Sigmoid colon (tissue), 7 donors: ENCODE measurements around the gene SLC39A11. TPM values are rescaled to one million over a fixed set of nuclear protein-coding genes. Genes with fewer than 3 reads are reported as not detected.
"Not testable (repeated sequence)": the region's sequence is repeated elsewhere in the genome, so short reads cannot be mapped to it uniquely, and the experiment has no call there.

ENCODE experiments used
- DNase-seq: peaks from one replicate; pipeline ENCODE4 v3.0.0-alpha.2; 2019
- H3K27ac ChIP-seq, 4 donors: fragments of 200-600 bp; sonication (generic); one replicate each; pipeline ENCODE4 v1.5.1; 2016 to 2019; ENCODE audit warnings: mild to moderate bottlenecking in 1 of 4
- H3K27me3 ChIP-seq, 3 donors: fragments of 200-600 bp; sonication (generic); one replicate each; pipeline ENCODE4 v1.5.1; 2019; ENCODE audit warnings: mild to moderate bottlenecking in 1 of 3
- H3K36me3 ChIP-seq, 4 donors: fragments of 200-600 bp; sonication (generic); one replicate each; pipeline ENCODE4 v1.5.1; 2016 to 2019
- H3K4me1 ChIP-seq, 4 donors: fragments of 200-600 bp; sonication (generic); one replicate each; pipeline ENCODE4 v1.5.1; 2017 to 2019
- H3K4me3 ChIP-seq, 4 donors: fragments of 200-600 bp; sonication (generic); one replicate each; pipeline ENCODE4 v1.5.1; 2017 to 2019; ENCODE audit warnings: mild to moderate bottlenecking in 2 of 4, moderate library complexity in 1 of 4
- H3K9me3 ChIP-seq, 4 donors: fragments of 200-600 bp in 3 of 4; sonication (generic) in 3 of 4; one replicate each; pipeline versions ENCODE4 v1.5.1 to v1.6.1; 2013 to 2019
- CTCF ChIP-seq, 4 experiments: fragments of 450-650 bp in 3 of 4; fragments of 200-600 bp in 1 of 4; IDR thresholded peaks; one replicate each; pipeline ENCODE4 v1.5.1; 2016 to 2019; ENCODE audit warnings: antibody characterized with exemption in 4 of 4, mild to moderate bottlenecking in 3 of 4, moderate library complexity in 2 of 4
- EP300 ChIP-seq, 4 donors: sonication (generic); formaldehyde crosslinking; IDR thresholded peaks; one replicate each; pipeline ENCODE4 v1.6.1; 2017; ENCODE audit warnings: antibody characterized with exemption in 4 of 4
- POLR2A ChIP-seq, 2 donors: fragments of 450-650 bp; IDR thresholded peaks; one replicate each; pipeline ENCODE4 v1.6.1; 2016; ENCODE audit warnings: antibody characterized with exemption in 2 of 2, mild to moderate bottlenecking in 2 of 2, moderate library complexity in 2 of 2
- POLR2AphosphoS5 ChIP-seq, 4 donors: sonication (generic); formaldehyde crosslinking; IDR thresholded peaks; one replicate each; pipeline ENCODE4 v1.6.1; 2017; ENCODE audit warnings: antibody characterized with exemption in 4 of 4
- WGBS, 2 donors: extraction: QIAGEN DNeasy Blood & Tissue Kit; methylation state at CpG; one replicate each; pipeline ENCODE4 v1.1.7; 2013; 5-methylcytosine and 5-hydroxymethylcytosine counted together
- intact Hi-C: fragments of 100-400 bp; cut with DNase I; formaldehyde crosslinking; loops from one replicate; pipeline ENCODE4 v1.15.1; 2023
- polyA plus RNA-seq, 3 donors: library from polyadenylated mRNA; stranded (reverse); fragments of 200-250 nt; gene quantifications; one replicate each; pipeline ENCODE4 v1.2.3, GENCODE V29; 2013
- total RNA-seq, 4 donors: library from RNA; depleted of rRNA; stranded (reverse); fragments of >200 nt; gene quantifications; one replicate each; pipeline ENCODE4 v1.1.0, GENCODE V29; 2016
- donor health status: healthy with polysubstance abuse.
- donor health status: Bipolar disorder and iron deficiency.
- donor health status: healthy.

Gene SLC39A11
- total and polyA plus RNA-seq, 7 donors: 7.6 to 16.4 (median 8.4) TPM

- H3K36me3 ChIP-seq: no peaks in the 10 kb centered on the region
- TF ChIP-seq CTCF (IDR thresholded peaks at IDR 0.05) (no peak), POLR2AphosphoS5 (IDR thresholded peaks at IDR 0.05) (no peak)
- no peak overlapping the region for H3K4me3 ChIP-seq
- peaks cover 0 to 8% (median 0%) of the 10 kb centered on the region in 3 donors for H3K27me3 ChIP-seq
- WGBS, 2 donors: 74 to 93% methylated on average over 2 of the region's 2 CpGs
- no peak overlapping the region for H3K27ac ChIP-seq
- no peaks in the 10 kb centered on the region for H3K9me3 ChIP-seq
- DNase-seq: no peak
- H3K4me1 ChIP-seq: no peaks in the 10 kb centered on the region
- intact Hi-C loops: no loop called here
These were observed 44.9 kb upstream of the SLC39A11 start for GRCh38 chr17:73137376-73137775.

DNA sequence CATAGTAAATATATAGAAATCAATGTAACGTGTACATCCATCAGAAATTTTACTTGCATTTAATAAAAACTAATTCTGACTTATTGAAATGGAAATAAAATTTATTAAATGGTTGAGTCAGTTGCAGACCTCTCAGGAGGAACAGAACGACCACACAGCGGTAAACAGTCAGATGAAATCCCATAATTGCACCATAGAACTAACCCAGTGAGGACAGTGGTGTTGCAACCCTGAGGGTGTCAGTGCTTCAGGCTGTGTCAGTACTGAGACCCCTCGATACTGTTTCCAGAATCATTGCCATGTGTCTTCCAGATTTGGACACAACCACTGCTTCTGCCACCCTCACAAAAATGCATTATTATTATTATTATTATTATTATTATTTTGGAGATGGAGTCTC lies 43.3 kb upstream of the SLC39A11 start:
- H3K27me3 ChIP-seq: peaks cover 0 to 6% (median 0%) of the 10 kb centered on the region in 3 donors
- H3K36me3 ChIP-seq: no peaks in the 10 kb centered on the region
- no peak overlapping the region for H3K27ac ChIP-seq
- no peak for DNase-seq
- no peaks in the 10 kb centered on the region for H3K4me1 ChIP-seq
- no peak overlapping the region for H3K4me3 ChIP-seq
- H3K9me3 ChIP-seq: no peaks in the 10 kb centered on the region
- intact Hi-C loops: no loop called here
- TF ChIP-seq EP300 (IDR thresholded peaks at IDR 0.05): no peak
- no peak for TF ChIP-seq POLR2AphosphoS5 (IDR thresholded peaks at IDR 0.05)
- no peak for TF ChIP-seq POLR2A (IDR thresholded peaks at IDR 0.05)
- no peak for TF ChIP-seq CTCF (IDR thresholded peaks at IDR 0.05)
- 90 to 91% methylated on average over 4 of the region's 4 CpGs for WGBS, 2 donors

DNA sequence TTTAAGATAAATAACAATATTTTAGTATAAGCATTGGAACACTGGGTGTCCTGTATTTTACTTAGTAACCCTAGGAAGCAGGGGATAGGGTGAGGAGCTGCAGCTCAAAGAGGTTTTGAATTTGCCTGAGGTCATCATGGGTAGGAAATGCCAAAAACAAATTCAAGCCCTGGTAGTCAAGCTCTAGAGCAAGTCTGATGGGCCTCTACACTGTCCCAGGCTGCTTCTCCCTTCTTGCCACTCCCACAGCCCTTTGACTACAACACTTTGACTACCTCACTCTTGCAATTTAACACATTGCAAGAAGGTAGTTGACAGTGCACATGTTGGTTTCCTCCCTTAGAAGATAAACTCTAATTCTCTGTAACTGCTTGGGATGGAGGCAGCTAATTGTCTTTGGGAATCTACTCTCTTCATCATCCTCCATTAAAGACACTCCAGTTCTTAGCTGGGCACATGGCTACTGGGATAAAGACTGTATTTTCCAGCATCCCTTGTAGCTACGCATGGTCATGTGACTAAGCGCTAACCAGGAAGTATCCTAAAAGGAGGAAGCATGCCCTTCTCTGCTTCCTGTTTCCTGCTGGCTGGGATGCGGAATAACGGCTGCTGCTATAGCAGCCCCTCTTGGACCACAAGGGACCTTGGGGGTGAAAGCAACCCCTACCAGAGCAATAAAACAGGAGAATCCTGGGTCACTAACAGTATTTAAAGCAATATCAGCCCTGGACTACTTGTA lies 41.6 kb upstream of the SLC39A11 start:
- no peaks in the 10 kb centered on the region for H3K9me3 ChIP-seq
- no peaks in the 10 kb centered on the region for H3K27me3 ChIP-seq
- H3K4me1 ChIP-seq: no peaks in the 10 kb centered on the region
- H3K36me3 ChIP-seq: no peaks in the 10 kb centered on the region
- TF ChIP-seq POLR2AphosphoS5 (IDR thresholded peaks at IDR 0.05) (no peak), CTCF (IDR thresholded peaks at IDR 0.05) (no peak), POLR2A (IDR thresholded peaks at IDR 0.05) (no peak), EP300 (IDR thresholded peaks at IDR 0.05) (no peak)
- WGBS, 2 donors: 58 to 73% methylated on average over 4 of the region's 4 CpGs
- intact Hi-C loops: no loop called here
- no peak overlapping the region for H3K27ac ChIP-seq
- DNase-seq: no peak
- H3K4me3 ChIP-seq: no peak overlapping the region

- WGBS, 2 donors: 63 to 75% methylated on average over 12 of the region's 12 CpGs
- no peaks in the 10 kb centered on the region for H3K27me3 ChIP-seq
- intact Hi-C loops: no loop called here
These were observed 39.6 kb upstream of the SLC39A11 start for GRCh38 chr17:73132085-73132492.

GRCh38 chr17:73131439-73131838 lies 39.0 kb upstream of the SLC39A11 start:
- H3K9me3 ChIP-seq, H3K36me3 ChIP-seq, H3K4me3 ChIP-seq, H3K4me1 ChIP-seq, H3K27me3 ChIP-seq, DNase-seq, intact Hi-C loops, H3K27ac ChIP-seq: not testable (repeated sequence)
- 90% methylated on average over 6 of the region's 6 CpGs for WGBS, 2 donors

More at GRCh38 chr17:73132085-73132492, 39.6 kb upstream of the SLC39A11 start:
- Histone ChIP-seq H3K36me3 (no peaks in the 10 kb centered on the region), H3K4me3 (no peak overlapping the region), H3K4me1 (no peaks in the 10 kb centered on the region), H3K27ac (no peak overlapping the region), H3K9me3 (no peaks in the 10 kb centered on the region)
- TF ChIP-seq POLR2A (IDR thresholded peaks at IDR 0.05): no peak
- no peak for TF ChIP-seq POLR2AphosphoS5 (IDR thresholded peaks at IDR 0.05)
- TF ChIP-seq EP300 (IDR thresholded peaks at IDR 0.05): no peak
- TF ChIP-seq CTCF (IDR thresholded peaks at IDR 0.05): no peak
- no peak for DNase-seq
